K562 (cell line): ENCODE data around the gene POLR2H. TPM values are rescaled to one million over a fixed set of nuclear protein-coding genes. Genes with fewer than 3 reads are reported as not detected.
A peak's percentile ranks its signal among the peaks of the same experiment; 100 is the strongest.

ENCODE experiments used
- ATAC-seq: fragments of 200-7000 bp; cut with Tn5 transposase; 3 replicates; pipeline ENCODE4 v1.9.1; 2020; ENCODE audit warnings: moderate library complexity
- BruUV-seq: library from RNA; stranded (reverse); fragments of 400-500 nt; replicated peaks from 2 replicates; lab custom pipeline; 2021; lab: Mats Ljungman, UMichigan
- CTCF ChIA-PET: fragments of 300-600 bp; formaldehyde crosslinking; extraction: SDS; loops from one replicate; lab custom pipeline; 2021; ENCODE audit warnings: low intra/inter-chr PET ratio; lab: Yijun Ruan, JAX
- POLR2A ChIA-PET: fragments of 300-600, 350-650 bp; sonication (Branson Sonifier 250); formaldehyde crosslinking; extraction: SDS; loops from one replicate; lab custom pipeline; 2021; ENCODE audit warnings: antibody characterized with exemption, inconsistent platforms; lab: Yijun Ruan, JAX
- DNase-seq, 4 experiments: peaks; one replicate each; pipeline versions ENCODE4 v3.0.0 to v3.0.0-alpha.2; 2011 to 2018; ENCODE audit warnings: low spot score in 3 of 4, mixed read lengths in 3 of 4; ENCODE audit errors: extremely low read depth in 1 of 4
- FAIRE-seq: peaks from 2 replicates; lab custom pipeline; 2011; peaks lifted over from hg19 to GRCh38; lab: Jason Lieb, UNC
- H2AFZ ChIP-seq: 2 replicates; pipeline ENCODE4 v1.6.0; 2011; ENCODE audit warnings: low read depth, low read length, control low read depth, inconsistent platforms
- H3K27ac ChIP-seq: fragments of 200-600 bp; 3 replicates; pipeline ENCODE4 v1.8.0; 2011; ENCODE audit warnings: low read depth, mild to moderate bottlenecking, control low read depth, inconsistent platforms, low read length, moderate library complexity, mixed read lengths; ENCODE audit errors: extremely low read depth
- H3K27me3 ChIP-seq, 2 experiments: fragments of 300-600 bp in 1 of 2; 2 replicates in 1 of 2; 3 replicates in 1 of 2; pipeline versions ENCODE4 v1.6.0 to v1.8.0; 2011; ENCODE audit warnings: inconsistent platforms in 2 of 2, low read length in 2 of 2, mild to moderate bottlenecking in 1 of 2, mixed read lengths in 1 of 2, moderate library complexity in 1 of 2; ENCODE audit not compliant: control insufficient read depth in 2 of 2, insufficient read depth in 2 of 2
- H3K36me3 ChIP-seq: fragments of 300-600 bp; 3 replicates; pipeline ENCODE4 v1.8.0; 2011; ENCODE audit warnings: mild to moderate bottlenecking, low read length, inconsistent platforms; ENCODE audit not compliant: control insufficient read depth, insufficient read depth
- H3K4me1 ChIP-seq, 2 experiments: fragments of 200-600 bp in 1 of 2; replicated peaks in 1 of 2; 2 replicates in 1 of 2; 3 replicates in 1 of 2; pipeline versions ENCODE4 v1.5.1 to v1.8.0; 2011; ENCODE audit warnings: inconsistent platforms in 2 of 2, low read length in 2 of 2, mild to moderate bottlenecking in 1 of 2, mixed read lengths in 1 of 2, moderate library complexity in 1 of 2; ENCODE audit not compliant: control insufficient read depth in 2 of 2, insufficient read depth in 2 of 2
- H3K4me2 ChIP-seq: 2 replicates; pipeline ENCODE4 v1.6.1; 2011; ENCODE audit warnings: low read length, control low read depth, inconsistent platforms, mixed read lengths; ENCODE audit not compliant: insufficient read depth
- H3K4me3 ChIP-seq: fragments of 200-600 bp; sonication (generic), shearing (Covaris generic); 2 replicates; pipeline ENCODE4 v1.5.1; 2016; ENCODE audit warnings: control low read depth, inconsistent platforms
- H3K79me2 ChIP-seq: fragments of 200-600 bp; 3 replicates; pipeline ENCODE4 v1.8.0; 2011; ENCODE audit warnings: low read length, inconsistent platforms; ENCODE audit not compliant: control insufficient read depth, insufficient read depth
- H3K9ac ChIP-seq, 2 experiments: 2 replicates each; pipeline versions ENCODE4 v1.6.0 to v1.6.1; 2011; ENCODE audit warnings: low read depth in 2 of 2, low read length in 2 of 2, control low read depth in 1 of 2, inconsistent platforms in 1 of 2, mild to moderate bottlenecking in 1 of 2, mixed read lengths in 1 of 2; ENCODE audit not compliant: insufficient read depth in 1 of 2
- H3K9me1 ChIP-seq: one replicate; pipeline ENCODE4 v1.6.0; 2011; ENCODE audit warnings: inconsistent platforms, mild to moderate bottlenecking, low read length, moderate library complexity; ENCODE audit not compliant: control insufficient read depth, insufficient read depth
- H3K9me3 ChIP-seq: replicated peaks from 2 replicates; pipeline ENCODE4 v1.5.1; 2011; ENCODE audit warnings: low read depth, low read length, inconsistent platforms; ENCODE audit not compliant: control insufficient read depth, insufficient read depth
- H4K20me1 ChIP-seq: replicated peaks from 2 replicates; pipeline ENCODE4 v1.6.1; 2011; ENCODE audit warnings: low read length, inconsistent platforms, mixed read lengths; ENCODE audit not compliant: control insufficient read depth, insufficient read depth
- AFF1 ChIP-seq, 2 experiments: fragments of 450-650 bp; IDR thresholded peaks; 2 replicates each; pipeline ENCODE4 v1.6.1; 2018; ENCODE audit warnings: mild to moderate bottlenecking in 2 of 2, low read depth in 1 of 2; ENCODE audit not compliant: partially characterized antibody in 2 of 2
- CBFB ChIP-seq: sonication (generic); formaldehyde crosslinking; IDR thresholded peaks from 2 replicates; pipeline ENCODE4 v1.4.0; 2020; ENCODE audit warnings: mild to moderate bottlenecking, missing genetic modification reagents
- DLX4 ChIP-seq: fragments of 250-450 bp; sonication (Bioruptor Pico); IDR thresholded peaks from 2 replicates; pipeline ENCODE4 v1.6.1; 2021; ENCODE audit warnings: mild to moderate bottlenecking
- E2F6 ChIP-seq, 2 experiments: IDR thresholded peaks; 2 replicates each; pipeline ENCODE4 v1.6.1; 2011; ENCODE audit warnings: borderline replicate concordance in 1 of 2, control low read depth in 1 of 2, low read depth in 1 of 2, low read length in 1 of 2, mild to moderate bottlenecking in 1 of 2, mixed read lengths in 1 of 2, moderate library complexity in 1 of 2; ENCODE audit not compliant: insufficient read depth in 1 of 2, insufficient read length in 1 of 2, poor library complexity in 1 of 2, severe bottlenecking in 1 of 2; ENCODE audit errors: extremely low read depth in 1 of 2
- ERF ChIP-seq: fragments of 450-650 bp; formaldehyde crosslinking; IDR thresholded peaks from 2 replicates; pipeline ENCODE4 v1.4.0; 2020; ENCODE audit warnings: mild to moderate bottlenecking, mixed read lengths
- FOXK1 ChIP-seq: sonication (generic); formaldehyde crosslinking; IDR thresholded peaks from 2 replicates; pipeline ENCODE4 v1.8.0; 2022; ENCODE audit warnings: missing genetic modification reagents, mild to moderate bottlenecking, borderline replicate concordance
- FOXK2 ChIP-seq, 2 experiments: fragments of 450-650 bp; IDR thresholded peaks in 1 of 2; conservative IDR thresholded peaks in 1 of 2; 2 replicates each; pipeline ENCODE4 v1.6.1; 2016; ENCODE audit warnings: low read depth in 2 of 2, mild to moderate bottlenecking in 1 of 2
- HMG20A ChIP-seq: fragments of 450-650 bp; formaldehyde crosslinking; conservative IDR thresholded peaks from 2 replicates; pipeline ENCODE4 v1.4.0; 2020; ENCODE audit warnings: mild to moderate bottlenecking, mixed read lengths
- NR1H2 ChIP-seq: sonication (generic); formaldehyde crosslinking; IDR thresholded peaks from 2 replicates; pipeline ENCODE4 v1.4.0; 2020; ENCODE audit warnings: mild to moderate bottlenecking, missing genetic modification reagents
- ZNF324 ChIP-seq: fragments of 250-450 bp; sonication (Bioruptor Pico); IDR thresholded peaks from 2 replicates; pipeline ENCODE4 v1.4.0; 2020; ENCODE audit warnings: mild to moderate bottlenecking
- WGBS: fragments of 100-300 bp; shearing (Covaris generic); methylation state at CpG from one replicate; pipeline ENCODE4 v1.1.6; 2016; ENCODE audit warnings: low coverage, mixed read lengths; ENCODE audit not compliant: insufficient coverage; ENCODE audit errors: missing lambda C conversion rate; 5-methylcytosine and 5-hydroxymethylcytosine counted together
- in situ Hi-C: fragments of 300-500 bp; cut with MboI; formaldehyde crosslinking; loops from 4 replicates; pipeline ENCODE4 v1.15.0; 2018; ENCODE audit warnings: inconsistent platforms, mixed read lengths
- intact Hi-C: fragments of 100-400 bp; cut with micrococcal nuclease; formaldehyde crosslinking; loops from 2 replicates; pipeline ENCODE4 v1.14.2; 2022
- polyA plus RNA-seq, 8 experiments: library from polyadenylated mRNA; depleted of rRNA in 4 of 8; stranded (reverse) in 5 of 8; unstranded in 3 of 8; fragments of >200 nt; fragmentation: Nextera tagmentation in 2 of 8; fragmentation: Illumina TruSeq in 1 of 8; extraction: Ambion mirVana in 2 of 8; extraction: Trizol in 1 of 8; gene quantifications; 2 replicates each; pipeline versions ENCODE4 v1.2.1 to v1.2.3, GENCODE V29; 2011 to 2014; ENCODE audit warnings: inconsistent platforms in 1 of 8, missing spikeins in 1 of 8
- total RNA-seq, 7 experiments: library from RNA; depleted of rRNA in 6 of 7; stranded (reverse); fragments of >200 nt in 6 of 7; fragmentation: Illumina TruSeq in 2 of 7; extraction: Trizol in 2 of 7; gene quantifications; 2 replicates each; pipeline versions ENCODE4 v1.2.1 to v1.2.3, GENCODE V29; 2011 to 2021; ENCODE audit warnings: low replicate concordance in 1 of 7
- TF ChIP-seq, protein P1 (sequence below): fragments of 250-450 bp; sonication (Bioruptor Pico); IDR thresholded peaks from 2 replicates; pipeline ENCODE4 v1.4.0; 2020; ENCODE audit warnings: mild to moderate bottlenecking
- TF ChIP-seq, protein P2 (sequence below): fragments of 450-650 bp; conservative IDR thresholded peaks from 2 replicates; pipeline ENCODE4 v1.6.1; 2016; ENCODE audit warnings: missing genetic modification characterization, low read depth, mild to moderate bottlenecking, control low read depth, missing compliant biosample characterization

Gene POLR2H
- total and polyA plus RNA-seq, 9 of the 15 experiments (the other 6 are each of a cell fraction or from before 2014, with no cell fraction given) = 128 to 512 (median 220) TPM

DNA sequence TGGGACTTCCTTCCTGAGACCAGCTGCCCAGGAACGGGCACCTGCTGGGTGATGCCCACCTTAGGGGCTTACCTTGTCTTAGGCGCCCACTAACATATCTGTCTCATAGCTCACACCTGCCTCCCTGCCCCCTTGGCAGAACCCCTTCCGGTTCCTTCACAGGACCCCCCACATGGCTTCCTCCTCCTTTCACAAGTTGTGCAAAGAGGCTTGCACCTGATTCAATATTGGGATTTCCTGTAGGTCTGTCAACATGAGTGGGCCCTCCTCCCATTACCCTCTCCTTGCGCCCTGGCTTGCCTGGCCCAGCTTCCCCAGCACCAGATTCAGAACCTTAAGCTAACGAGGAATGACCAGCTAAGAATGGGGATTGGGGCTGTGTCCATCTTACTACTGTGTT lies 15.9 kb downstream of the POLR2H start:
- FAIRE-seq = no peak
- CTCF ChIA-PET = no interaction called here
- H2AFZ ChIP-seq = peak overlapping the region; percentile 90
- TF ChIP-seq, protein P1, sequence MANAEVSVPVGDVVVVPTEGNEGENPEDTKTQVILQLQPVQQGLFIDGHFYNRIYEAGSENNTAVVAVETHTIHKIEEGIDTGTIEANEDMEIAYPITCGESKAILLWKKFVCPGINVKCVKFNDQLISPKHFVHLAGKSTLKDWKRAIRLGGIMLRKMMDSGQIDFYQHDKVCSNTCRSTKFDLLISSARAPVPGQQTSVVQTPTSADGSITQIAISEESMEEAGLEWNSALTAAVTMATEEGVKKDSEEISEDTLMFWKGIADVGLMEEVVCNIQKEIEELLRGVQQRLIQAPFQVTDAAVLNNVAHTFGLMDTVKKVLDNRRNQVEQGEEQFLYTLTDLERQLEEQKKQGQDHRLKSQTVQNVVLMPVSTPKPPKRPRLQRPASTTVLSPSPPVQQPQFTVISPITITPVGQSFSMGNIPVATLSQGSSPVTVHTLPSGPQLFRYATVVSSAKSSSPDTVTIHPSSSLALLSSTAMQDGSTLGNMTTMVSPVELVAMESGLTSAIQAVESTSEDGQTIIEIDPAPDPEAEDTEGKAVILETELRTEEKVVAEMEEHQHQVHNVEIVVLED (CRISPR knock-in tag) = no peak
- no peak for TF ChIP-seq ZNF324 (CRISPR knock-in tag)
- no peak for TF ChIP-seq HMG20A
- TF ChIP-seq, protein P2, sequence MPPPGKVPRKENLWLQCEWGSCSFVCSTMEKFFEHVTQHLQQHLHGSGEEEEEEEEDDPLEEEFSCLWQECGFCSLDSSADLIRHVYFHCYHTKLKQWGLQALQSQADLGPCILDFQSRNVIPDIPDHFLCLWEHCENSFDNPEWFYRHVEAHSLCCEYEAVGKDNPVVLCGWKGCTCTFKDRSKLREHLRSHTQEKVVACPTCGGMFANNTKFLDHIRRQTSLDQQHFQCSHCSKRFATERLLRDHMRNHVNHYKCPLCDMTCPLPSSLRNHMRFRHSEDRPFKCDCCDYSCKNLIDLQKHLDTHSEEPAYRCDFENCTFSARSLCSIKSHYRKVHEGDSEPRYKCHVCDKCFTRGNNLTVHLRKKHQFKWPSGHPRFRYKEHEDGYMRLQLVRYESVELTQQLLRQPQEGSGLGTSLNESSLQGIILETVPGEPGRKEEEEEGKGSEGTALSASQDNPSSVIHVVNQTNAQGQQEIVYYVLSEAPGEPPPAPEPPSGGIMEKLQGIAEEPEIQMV = no peak
- no peak for TF ChIP-seq FOXK1 (CRISPR knock-in tag)
- TF ChIP-seq ERF = no peak
- no peak for TF ChIP-seq DLX4 (CRISPR knock-in tag)
- no peak for TF ChIP-seq FOXK2 (conservative IDR thresholded peaks at IDR 0.05 in 1 of 2, IDR thresholded peaks at IDR 0.05 in 1 of 2; ENCODE audit: low read depth in 2 of 2)
- no peak for TF ChIP-seq E2F6 (IDR thresholded peaks at IDR 0.05; ENCODE audit: borderline replicate concordance in 1 of 2, extremely low read depth in 1 of 2, insufficient read depth in 1 of 2, insufficient read length in 1 of 2, low read depth in 1 of 2, low read length in 1 of 2, poor library complexity in 1 of 2, severe bottlenecking in 1 of 2)
- TF ChIP-seq AFF1 (IDR thresholded peaks at IDR 0.05; ENCODE audit: low read depth in 1 of 2, partially characterized antibody in 2 of 2) = no peak
- no peak for TF ChIP-seq CBFB
- TF ChIP-seq NR1H2 (CRISPR knock-in tag) = no peak

More for the DNA sequence above, 15.9 kb downstream of the POLR2H start:
- Histone ChIP-seq H3K36me3 (no peaks in the 10 kb centered on the region), H3K9ac (peak overlapping the region; percentile 6 to 21; a peak in 2 of 4 replicates), H3K9me1 (no peaks in the 10 kb centered on the region), H3K27me3 (peaks cover 18 to 24% of the 10 kb centered on the region in 2 experiments), H4K20me1 (0 out of 2 replicates have a peak, but pooled peaks cover 5% of the 10 kb centered on the region), H3K4me1 (peaks cover 5 to 34% of the 10 kb centered on the region in 2 experiments; a peak in 4 of 5 replicates), H3K79me2 (no peaks in the 10 kb centered on the region), H3K27ac (peak overlapping the region; percentile 29; the same call in 1 of the 3 replicates), H3K9me3 (no peaks in the 10 kb centered on the region), H3K4me2 (peak overlapping the region; percentile 66), H3K4me3 (no peak overlapping the region)
- no TSS peak for BruUV-seq
- DNase-seq (no peak), ATAC-seq (no peak)
- POLR2A ChIA-PET = interaction anchor here (0.6 to 1.3 kb wide), 6 partner anchors 9 to 335 kb away, joined by 3 to 7 read pairs (median 3); partner anchors contain the start of gene MAGEF1
- WGBS = 59% methylated on average over 5 of the region's 5 CpGs
- in situ Hi-C loops = no loop called here
- intact Hi-C loops = loop anchor here (10.0 kb wide), 1 partner anchor 397 kb away; no protein-coding TSS in a partner anchor
